ENCODE results near the gene NEDD8.
"Not testable (repeated sequence)": the region's sequence is repeated elsewhere in the genome, so short reads cannot be mapped to it uniquely, and the experiment has no call there.

The NEDD8 gene

GRCh38 chr14:24231263-24232120 lies 675 bp downstream of the NEDD8 start:
- Histone ChIP-seq H3K36me3 (ENCODE audit: insufficient read depth, low read length) (peaks cover 11% of the 10 kb centered on the region), H3K4me1 (ENCODE audit: control insufficient read depth, insufficient read depth, low read length) (peaks cover 28% of the 10 kb centered on the region), H3K27me3 (ENCODE audit: control insufficient read depth, insufficient read depth, low read length) (no peaks in the 10 kb centered on the region), H3K9me3 (replicated peaks; ENCODE audit: low read length) (no peaks in the 10 kb centered on the region), H3K9ac (ENCODE audit: low read depth, low read length) (peak overlapping the region; percentile 97), H3K4me3 (ENCODE audit: low read length) (peak overlapping the region; percentile 91), H3K4me2 (ENCODE audit: low read length) (peak overlapping the region; percentile 96)

- H3K9me3 ChIP-seq (replicated peaks; ENCODE audit: low read length), result no peaks in the 10 kb centered on the region
- no peak overlapping the region for H3K4me3 ChIP-seq (ENCODE audit: low read length)
- no peaks in the 10 kb centered on the region for H3K27me3 ChIP-seq (ENCODE audit: control insufficient read depth, insufficient read depth, low read length)
- no peak overlapping the region for H3K9ac ChIP-seq (ENCODE audit: low read depth, low read length)
- H3K4me1 ChIP-seq (ENCODE audit: control insufficient read depth, insufficient read depth, low read length), result peaks cover 33% of the 10 kb centered on the region
- no peaks in the 10 kb centered on the region for H3K36me3 ChIP-seq (ENCODE audit: insufficient read depth, low read length)
- H3K4me2 ChIP-seq (ENCODE audit: low read length), result no peak overlapping the region
Observed at GRCh38 chr14:24228902-24229301, 3.3 kb downstream of the NEDD8 start.

- H3K9ac ChIP-seq (ENCODE audit: low read depth, low read length), result no peak overlapping the region
- H3K4me2 ChIP-seq (ENCODE audit: low read length), result no peak overlapping the region
- no peaks in the 10 kb centered on the region for H3K27me3 ChIP-seq (ENCODE audit: control insufficient read depth, insufficient read depth, low read length)
- H3K4me1 ChIP-seq (ENCODE audit: control insufficient read depth, insufficient read depth, low read length), result peaks cover 24% of the 10 kb centered on the region
- no peaks in the 10 kb centered on the region for H3K9me3 ChIP-seq (replicated peaks; ENCODE audit: low read length)
- no peak overlapping the region for H3K4me3 ChIP-seq (ENCODE audit: low read length)
- H3K36me3 ChIP-seq (ENCODE audit: insufficient read depth, low read length), result no peaks in the 10 kb centered on the region
Observed at GRCh38 chr14:24226473-24226872, 5.7 kb downstream of the NEDD8 start.

GRCh38 chr14:24224618-24225071 lies 7.5 kb downstream of the NEDD8 start:
- Histone ChIP-seq H3K9ac (ENCODE audit: low read depth, low read length) (peak overlapping the region; percentile 35), H3K27me3 (ENCODE audit: control insufficient read depth, insufficient read depth, low read length) (no peaks in the 10 kb centered on the region), H3K4me1 (ENCODE audit: control insufficient read depth, insufficient read depth, low read length) (peaks cover 16% of the 10 kb centered on the region), H3K4me3 (ENCODE audit: low read length) (no peak overlapping the region), H3K4me2 (ENCODE audit: low read length) (peak overlapping the region; percentile 49), H3K36me3 (ENCODE audit: insufficient read depth, low read length) (no peaks in the 10 kb centered on the region), H3K9me3 (replicated peaks; ENCODE audit: low read length) (no peaks in the 10 kb centered on the region)

GRCh38 chr14:24222987-24223386 lies 9.2 kb downstream of the NEDD8 start:
- not testable (repeated sequence) for H3K9me3 ChIP-seq (replicated peaks; ENCODE audit: low read length); H3K9ac ChIP-seq (ENCODE audit: low read depth, low read length); H3K4me2 ChIP-seq (ENCODE audit: low read length); H3K36me3 ChIP-seq (ENCODE audit: insufficient read depth, low read length); H3K4me3 ChIP-seq (ENCODE audit: low read length); H3K27me3 ChIP-seq (ENCODE audit: control insufficient read depth, insufficient read depth, low read length)
- peaks cover 16% of the 10 kb centered on the region for H3K4me1 ChIP-seq (ENCODE audit: control insufficient read depth, insufficient read depth, low read length)

- peaks cover 11% of the 10 kb centered on the region for H3K4me1 ChIP-seq (ENCODE audit: control insufficient read depth, insufficient read depth, low read length)
- no peak overlapping the region for H3K4me3 ChIP-seq (ENCODE audit: low read length)
- no peaks in the 10 kb centered on the region for H3K9me3 ChIP-seq (replicated peaks; ENCODE audit: low read length)
- H3K36me3 ChIP-seq (ENCODE audit: insufficient read depth, low read length), result peaks cover 10% of the 10 kb centered on the region
- H3K9ac ChIP-seq (ENCODE audit: low read depth, low read length), result no peak overlapping the region
- H3K4me2 ChIP-seq (ENCODE audit: low read length), result no peak overlapping the region
- no peaks in the 10 kb centered on the region for H3K27me3 ChIP-seq (ENCODE audit: control insufficient read depth, insufficient read depth, low read length)
Observed at GRCh38 chr14:24219521-24219920, 12.6 kb downstream of the NEDD8 start.

GRCh38 chr14:24219080-24219479 lies 13.1 kb downstream of the NEDD8 start:
- H3K36me3 ChIP-seq (ENCODE audit: insufficient read depth, low read length), result peaks cover 10% of the 10 kb centered on the region
- H3K9me3 ChIP-seq (replicated peaks; ENCODE audit: low read length), result no peaks in the 10 kb centered on the region
- H3K4me1 ChIP-seq (ENCODE audit: control insufficient read depth, insufficient read depth, low read length), result peaks cover 7% of the 10 kb centered on the region
- H3K4me2 ChIP-seq (ENCODE audit: low read length), result no peak overlapping the region
- H3K27me3 ChIP-seq (ENCODE audit: control insufficient read depth, insufficient read depth, low read length), result no peaks in the 10 kb centered on the region
- no peak overlapping the region for H3K9ac ChIP-seq (ENCODE audit: low read depth, low read length)
- no peak overlapping the region for H3K4me3 ChIP-seq (ENCODE audit: low read length)

GRCh38 chr14:24216876-24217275 lies 15.3 kb downstream of the NEDD8 start:
- H3K4me3 ChIP-seq (ENCODE audit: low read length); H3K4me2 ChIP-seq (ENCODE audit: low read length); H3K9ac ChIP-seq (ENCODE audit: low read depth, low read length); H3K9me3 ChIP-seq (replicated peaks; ENCODE audit: low read length); H3K27me3 ChIP-seq (ENCODE audit: control insufficient read depth, insufficient read depth, low read length): not testable (repeated sequence)
- peaks cover 16% of the 10 kb centered on the region for H3K4me1 ChIP-seq (ENCODE audit: control insufficient read depth, insufficient read depth, low read length)
- peaks cover 10% of the 10 kb centered on the region for H3K36me3 ChIP-seq (ENCODE audit: insufficient read depth, low read length)

- peaks cover 16% of the 10 kb centered on the region for H3K4me1 ChIP-seq (ENCODE audit: control insufficient read depth, insufficient read depth, low read length)
- H3K9ac ChIP-seq (ENCODE audit: low read depth, low read length), result peak overlapping the region; percentile 85
- peaks cover 12% of the 10 kb centered on the region for H3K36me3 ChIP-seq (ENCODE audit: insufficient read depth, low read length)
- peak overlapping the region; percentile 82 for H3K4me2 ChIP-seq (ENCODE audit: low read length)
- H3K27me3 ChIP-seq (ENCODE audit: control insufficient read depth, insufficient read depth, low read length), result no peaks in the 10 kb centered on the region
- no peaks in the 10 kb centered on the region for H3K9me3 ChIP-seq (replicated peaks; ENCODE audit: low read length)
- peak overlapping the region; percentile 77 for H3K4me3 ChIP-seq (ENCODE audit: low read length)
Observed at GRCh38 chr14:24216345-24216699, 15.8 kb downstream of the NEDD8 start.

- H3K4me1 ChIP-seq (ENCODE audit: control insufficient read depth, insufficient read depth, low read length), result peaks cover 16% of the 10 kb centered on the region
- peak within 1 kb of the TSS; percentile 85 for H3K9ac ChIP-seq (ENCODE audit: low read depth, low read length)
- H3K36me3 ChIP-seq (ENCODE audit: insufficient read depth, low read length), result peaks cover 15% of the 10 kb centered on the region
- no peaks in the 10 kb centered on the region for H3K9me3 ChIP-seq (replicated peaks; ENCODE audit: low read length)
- peak within 1 kb of the TSS; percentile 77 for H3K4me3 ChIP-seq (ENCODE audit: low read length)
- H3K27me3 ChIP-seq (ENCODE audit: control insufficient read depth, insufficient read depth, low read length), result no peaks in the 10 kb centered on the region
- peak within 1 kb of the TSS; percentile 82 for H3K4me2 ChIP-seq (ENCODE audit: low read length)
Observed at GRCh38 chr14:24215495-24216344, 16.4 kb downstream of the NEDD8 start, which contains the start of gene MDP1. Gene MDP1 (minus strand): TSS chr14:24216066. CDS start chr14:24215955, 111 bp downstream.

GRCh38 chr14:24213866-24214662 lies 18.1 kb downstream of the NEDD8 start:
- peaks cover 16% of the 10 kb centered on the region for H3K4me1 ChIP-seq (ENCODE audit: control insufficient read depth, insufficient read depth, low read length)
- peak overlapping the region; percentile 91 for H3K4me3 ChIP-seq (ENCODE audit: low read length)
- peak overlapping the region; percentile 87 for H3K4me2 ChIP-seq (ENCODE audit: low read length)
- H3K36me3 ChIP-seq (ENCODE audit: insufficient read depth, low read length), result peaks cover 32% of the 10 kb centered on the region
- H3K27me3 ChIP-seq (ENCODE audit: control insufficient read depth, insufficient read depth, low read length), result no peaks in the 10 kb centered on the region
- H3K9me3 ChIP-seq (replicated peaks; ENCODE audit: low read length), result no peaks in the 10 kb centered on the region
- peak overlapping the region; percentile 97 for H3K9ac ChIP-seq (ENCODE audit: low read depth, low read length)
